ENCODE results near the gene OR10A4. TPM values are rescaled to one million over a fixed set of nuclear protein-coding genes. Genes with fewer than 3 reads are reported as not detected.

OR10A4 gene
- total and polyA plus RNA-seq, 2 of the 4 experiments (the other 2 are of a cell fraction) = not detected

- H3K9me1 ChIP-seq (ENCODE audit: insufficient read depth, low read length) = no peaks in the 10 kb centered on the region
- intact Hi-C loops (cut with micrococcal nuclease) = no loop called here
- H3K4me2 ChIP-seq (ENCODE audit: low read depth, low read length) = no peak overlapping the region
- no peak overlapping the region for H4K8ac ChIP-seq (ENCODE audit: low read depth in 2 of 2, low read length in 2 of 2)
- H2BK15ac ChIP-seq (ENCODE audit: low read depth, low read length) = no peak overlapping the region
- no peaks in the 10 kb centered on the region for H3K79me1 ChIP-seq (ENCODE audit: low read depth in 1 of 2, low read length in 2 of 2)
- H3K9me3 ChIP-seq (ENCODE audit: control insufficient read depth, insufficient read depth, low read length) = no peaks in the 10 kb centered on the region
- H2BK20ac ChIP-seq (ENCODE audit: low read depth, low read length) = no peak overlapping the region
- ChIA-PET CTCF (no interaction called here), POLR2A (ENCODE audit: unreplicated experiment) (no interaction called here)
- H3K4me3 ChIP-seq (ENCODE audit: insufficient read depth, low read depth, low read length) = no peak overlapping the region
- no peak overlapping the region for H3K14ac ChIP-seq (replicated peaks; ENCODE audit: low read depth, low read length)
- DNase-seq = no peak
- H3K9ac ChIP-seq (ENCODE audit: low read depth, low read length) = no peak overlapping the region
- TF ChIP-seq SMC3 (IDR thresholded peaks at IDR 0.05; ENCODE audit: low read depth, low read length) = no peak
- no peak for TF ChIP-seq CTCF (conservative IDR thresholded peaks at IDR 0.05; ENCODE audit: low read depth, low read length)
- TF ChIP-seq MXI1 (IDR thresholded peaks at IDR 0.05; ENCODE audit: borderline replicate concordance, low read depth, low read length) = no peak
- TF ChIP-seq RAD21 (IDR thresholded peaks at IDR 0.05; ENCODE audit: low read length) = no peak
- TF ChIP-seq RFX5 (IDR thresholded peaks at IDR 0.05; ENCODE audit: low read depth, low read length) = no peak
- TF ChIP-seq CEBPB (IDR thresholded peaks at IDR 0.05; ENCODE audit: low read depth, low read length) = no peak
- no peak for TF ChIP-seq MAZ (IDR thresholded peaks at IDR 0.05; ENCODE audit: borderline replicate concordance, low read depth, low read length)
- TF ChIP-seq RCOR1 (IDR thresholded peaks at IDR 0.05; ENCODE audit: insufficient replicate concordance, low read length) = no peak
- no peak for TF ChIP-seq BHLHE40 (IDR thresholded peaks at IDR 0.05; ENCODE audit: low read depth, low read length)
- no peak for TF ChIP-seq CHD1 (IDR thresholded peaks at IDR 0.05; ENCODE audit: low read depth, low read length)
- no peak for TF ChIP-seq MAFK (IDR thresholded peaks at IDR 0.05; ENCODE audit: low read depth, low read length)
- no peak for TF ChIP-seq NFE2L2 (IDR thresholded peaks at IDR 0.05; ENCODE audit: low read depth, low read length)
- TF ChIP-seq POLR2A (IDR thresholded peaks at IDR 0.05; ENCODE audit: low read depth, low read length) = no peak
- TF ChIP-seq USF2 (IDR thresholded peaks at IDR 0.05; ENCODE audit: low read depth, low read length) = no peak
- no peak for TF ChIP-seq ELK1 (IDR thresholded peaks at IDR 0.05; ENCODE audit: borderline replicate concordance, low read depth, low read length)
- H2BK5ac ChIP-seq (ENCODE audit: low read depth, low read length, poor library complexity, severe bottlenecking) = no peak overlapping the region
- H2AFZ ChIP-seq (replicated peaks; ENCODE audit: low read length, poor library complexity) = no peak overlapping the region
- H3K27me3 ChIP-seq (ENCODE audit: control insufficient read depth, insufficient read depth, low read length) = no peaks in the 10 kb centered on the region
- H3K36me3 ChIP-seq (ENCODE audit: control insufficient read depth, insufficient read depth, low read length) = no peaks in the 10 kb centered on the region
- H3K23ac ChIP-seq (ENCODE audit: low read depth, low read length) = no peak overlapping the region
- BruUV-seq (replicated peaks) = no TSS peak
- H2AK9ac ChIP-seq (replicated peaks; ENCODE audit: low read depth, low read length, poor library complexity) = no peak overlapping the region
- no peak overlapping the region for H2AK5ac ChIP-seq (ENCODE audit: low read depth, low read length)
- H3K56ac ChIP-seq (ENCODE audit: extremely low read depth, insufficient read depth, low read length) = no peak overlapping the region
- dilution Hi-C loops (cut with HindIII; ENCODE audit: low sequenced_read_pairs, unreplicated experiment) = no loop called here
- no peak for ATAC-seq (ENCODE audit: low read depth)
- H2BK120ac ChIP-seq (ENCODE audit: low read depth, low read length) = no peak overlapping the region
- no peaks in the 10 kb centered on the region for H3K4me1 ChIP-seq (ENCODE audit: control insufficient read depth, insufficient read depth, low read length)
- H4K5ac ChIP-seq (ENCODE audit: low read depth, low read length) = no peak overlapping the region
- no CpG with 5 or more reads among the region's 1 CpG for WGBS, 2 experiments (ENCODE audit: extremely low coverage in 2 of 2, insufficient read length in 1 of 2)
- H3K27ac ChIP-seq (ENCODE audit: insufficient read depth, low read length) = no peak overlapping the region
- no peak overlapping the region for H3K4ac ChIP-seq (ENCODE audit: low read depth, low read length)
- H4K91ac ChIP-seq (ENCODE audit: insufficient read depth, low read depth, low read length) = no peak overlapping the region
- in situ Hi-C loops (cut with MboI; ENCODE audit: low sequenced_read_pairs) = no loop called here
- no peak overlapping the region for H3K18ac ChIP-seq (ENCODE audit: low read depth, low read length)
- H4K20me1 ChIP-seq (ENCODE audit: insufficient read depth, low read length) = no peaks in the 10 kb centered on the region
Measured at GRCh38 chr11:6828103-6828502, 48.3 kb upstream of the OR10A4 start.

Data from IMR-90 (cell line).